NCI-H1105 treated with DMSO at 0.1 percent for 48 hours (cell line): ENCODE results near the gene HPS6.

ENCODE experiments used
- DNase-seq: peaks from one replicate; lab custom pipeline; 2025; lab: John Stamatoyannopoulos, UW

Gene HPS6

DNA sequence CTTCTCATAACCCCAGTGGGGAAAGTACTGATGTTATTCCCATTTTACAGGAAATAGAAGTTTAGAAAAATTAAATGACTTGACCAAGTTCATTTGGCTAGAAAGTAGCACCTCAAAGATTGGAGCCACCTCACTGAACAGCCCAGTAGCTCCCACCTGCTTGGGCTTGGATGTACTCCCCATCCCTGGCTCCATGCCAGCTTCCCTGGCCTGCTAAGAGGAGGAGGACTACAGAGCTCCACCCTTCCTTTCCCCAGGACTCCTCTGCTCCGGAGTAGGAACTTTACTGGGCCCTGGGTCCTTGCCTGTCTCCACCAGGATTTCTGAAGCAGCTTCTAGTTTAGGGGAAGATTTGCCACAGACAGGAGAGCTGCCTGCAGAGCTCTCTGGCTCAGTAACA is 3.1 kb downstream of the HPS6 start:
- DNase-seq = no peak

DNA sequence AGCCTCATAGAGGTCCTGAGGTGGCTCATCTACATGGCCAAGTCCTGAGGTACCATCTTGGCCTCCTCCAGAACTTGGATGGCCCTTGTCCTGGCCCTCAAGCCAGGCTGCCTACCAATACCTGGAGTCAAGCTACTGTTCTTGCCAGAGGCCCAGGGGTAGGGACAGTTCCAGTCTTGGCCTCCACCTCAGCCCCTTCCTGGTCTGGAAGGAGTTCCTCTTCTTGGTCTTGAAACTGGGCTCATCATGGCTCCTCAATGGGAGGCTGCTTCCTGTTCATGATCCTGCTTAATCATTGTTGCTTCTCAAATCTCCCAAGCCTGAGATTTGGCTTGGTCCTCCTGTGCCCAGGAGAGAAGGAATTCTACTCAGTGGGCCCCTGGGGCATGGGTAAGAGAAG is 3.9 kb downstream of the HPS6 start:
- no peak for DNase-seq

DNA sequence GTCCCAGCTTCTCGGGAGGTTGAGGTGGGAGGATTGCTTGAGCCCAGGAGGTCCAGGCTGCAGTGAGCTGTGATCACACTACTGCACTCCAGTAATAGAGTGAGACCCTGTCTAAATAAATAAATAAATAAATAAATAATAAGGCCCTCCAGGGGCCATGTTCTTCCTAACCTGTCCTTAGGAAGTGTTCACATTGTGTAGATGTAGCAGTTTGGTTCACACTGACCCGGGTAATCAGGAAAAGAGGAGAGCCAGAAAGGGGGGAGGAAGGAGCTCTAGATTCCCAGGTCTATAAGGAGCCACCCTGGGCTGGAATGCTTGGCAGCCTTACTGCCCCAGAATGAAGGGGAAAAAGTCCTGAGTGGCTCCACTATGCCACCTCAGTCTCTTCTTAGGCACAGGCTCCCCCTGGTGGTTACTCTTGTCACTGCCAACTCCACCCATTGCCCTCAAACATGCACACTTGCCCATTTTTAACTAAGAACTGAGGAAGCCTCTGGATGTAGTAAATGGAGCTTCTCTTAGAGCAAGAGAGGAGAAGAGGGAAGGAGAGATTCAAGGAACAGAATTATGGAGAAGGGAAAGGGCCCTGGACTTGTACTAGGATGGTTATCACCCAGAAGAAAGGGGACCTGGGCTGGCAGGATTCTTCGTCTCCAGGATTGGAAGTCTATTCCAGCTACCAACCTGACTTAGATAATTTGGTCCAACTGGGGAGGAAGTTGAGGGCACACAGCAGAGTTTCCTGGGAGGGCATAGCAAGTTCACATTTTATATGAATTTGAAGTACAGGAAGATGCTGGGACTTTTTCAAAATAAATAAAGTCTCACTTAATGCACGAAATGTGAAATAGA is 7.8 kb downstream of the HPS6 start:
- DNase-seq = peak; percentile 39

DNA sequence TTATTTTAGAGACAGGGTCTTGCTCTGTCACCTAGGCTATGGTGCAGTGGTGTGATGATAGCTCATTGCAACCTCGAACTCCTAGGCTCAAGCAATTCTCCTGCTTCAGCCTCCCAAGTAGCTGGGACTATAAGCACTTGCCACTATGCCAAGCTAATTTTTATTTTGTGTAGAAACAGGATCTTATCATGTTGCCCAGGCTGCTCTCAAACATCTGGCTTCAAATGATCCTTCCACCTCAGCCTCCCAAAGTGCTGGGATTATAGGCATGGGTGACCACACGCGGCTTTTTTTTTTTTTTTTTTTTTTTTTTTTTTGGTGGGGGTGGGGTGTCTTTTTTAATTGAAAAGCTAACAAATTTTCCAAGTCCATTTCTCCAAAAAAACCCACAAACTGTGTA is 18.4 kb downstream of the HPS6 start:
- DNase-seq = no peak

DNA sequence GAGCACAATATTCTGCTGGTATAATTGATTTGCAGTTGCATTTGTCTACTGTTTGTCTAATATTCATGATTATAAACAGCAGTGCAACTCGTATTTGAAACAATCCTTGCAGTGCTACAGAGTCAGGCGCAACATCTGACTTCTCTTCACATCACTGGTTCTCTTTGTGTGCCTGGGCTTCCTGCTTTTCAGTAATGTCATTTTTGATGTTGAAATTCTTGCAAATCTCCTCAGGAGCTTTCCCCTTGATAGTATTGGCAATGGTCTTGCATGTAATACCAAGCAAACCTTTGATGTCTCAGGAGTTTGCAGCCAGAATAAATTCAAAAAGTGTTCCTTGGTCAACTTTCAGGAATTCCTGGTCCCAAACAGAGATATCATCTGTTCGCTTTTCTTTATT is 20.2 kb downstream of the HPS6 start:
- DNase-seq = no peak

DNA sequence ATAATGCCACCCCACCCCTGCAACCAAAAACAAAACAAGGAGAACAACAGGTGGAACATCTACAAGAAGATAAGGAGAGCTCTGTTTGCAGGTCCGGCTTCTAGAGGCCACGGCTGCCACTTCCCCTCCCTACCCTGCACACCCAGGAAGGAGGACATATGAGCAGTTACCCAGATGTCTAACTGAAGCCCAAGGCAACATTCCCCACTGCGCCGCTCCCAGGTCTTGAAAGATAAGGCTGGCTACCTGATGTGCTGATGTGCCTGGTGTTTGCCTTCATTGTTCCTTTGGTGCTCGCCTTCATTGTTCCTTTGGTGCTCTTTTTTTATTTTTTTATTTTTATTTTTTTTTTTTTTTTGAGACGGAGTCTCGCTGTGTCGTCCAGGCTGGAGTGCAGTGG is 21.0 kb downstream of the HPS6 start:
- DNase-seq = no peak

DNA sequence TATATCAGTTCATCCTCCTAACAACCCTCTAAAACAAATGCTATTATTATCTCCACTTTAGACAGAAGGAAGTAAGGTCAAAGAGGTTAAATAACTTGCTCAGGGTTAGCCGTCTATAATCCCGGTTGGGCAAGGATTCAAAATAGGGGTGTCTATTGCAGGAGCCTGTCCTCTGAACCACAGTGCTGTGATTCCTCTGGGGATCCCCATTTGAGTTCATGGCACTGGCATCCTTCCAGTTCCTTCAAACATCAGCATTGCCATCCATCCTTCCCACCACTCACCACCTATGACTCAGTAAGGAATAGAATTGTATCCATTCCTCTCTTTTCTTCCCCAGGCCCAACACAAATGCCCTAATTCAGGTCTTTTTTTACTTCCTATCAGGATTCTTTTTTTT is 25.6 kb downstream of the HPS6 start:
- DNase-seq = no peak

DNA sequence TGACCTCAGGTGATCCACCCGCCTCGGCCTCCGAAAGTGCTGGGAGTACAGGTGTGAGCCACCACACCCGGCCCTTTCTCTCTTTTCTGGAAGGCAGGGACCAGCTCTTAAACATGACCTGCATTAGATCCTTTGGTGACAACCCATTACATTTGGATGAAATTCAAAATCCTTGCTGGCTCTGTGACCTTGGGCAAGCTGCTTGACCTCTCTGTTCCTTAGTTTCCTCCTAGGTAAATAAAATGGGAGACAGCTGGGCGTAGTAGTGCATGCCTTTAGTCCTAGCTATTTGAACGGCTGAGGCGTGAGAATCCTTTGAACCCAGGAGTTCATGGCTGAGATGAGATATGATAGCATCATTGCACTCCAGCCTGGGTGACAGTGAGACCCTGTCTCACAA is 31.3 kb downstream of the HPS6 start:
- no peak for DNase-seq

DNA sequence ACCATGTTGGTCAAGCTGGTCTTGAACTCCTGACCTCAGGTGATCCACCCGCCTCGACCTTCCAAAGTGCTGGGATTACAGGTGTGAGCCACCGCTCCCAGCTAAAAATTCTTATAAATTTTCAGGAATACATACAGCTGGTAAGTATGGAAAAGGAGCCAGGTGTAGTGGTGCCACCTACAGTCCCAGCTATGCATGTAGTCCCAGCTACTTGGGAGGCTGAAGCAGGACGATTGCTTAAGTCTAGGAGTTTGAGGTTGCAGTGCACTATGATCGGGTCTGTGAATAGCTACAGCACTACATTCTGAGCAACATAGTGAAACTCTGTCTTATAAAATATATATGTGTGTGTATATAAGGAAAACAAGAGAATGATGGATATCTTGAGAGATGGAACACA is 36.0 kb downstream of the HPS6 start:
- no peak for DNase-seq

DNA sequence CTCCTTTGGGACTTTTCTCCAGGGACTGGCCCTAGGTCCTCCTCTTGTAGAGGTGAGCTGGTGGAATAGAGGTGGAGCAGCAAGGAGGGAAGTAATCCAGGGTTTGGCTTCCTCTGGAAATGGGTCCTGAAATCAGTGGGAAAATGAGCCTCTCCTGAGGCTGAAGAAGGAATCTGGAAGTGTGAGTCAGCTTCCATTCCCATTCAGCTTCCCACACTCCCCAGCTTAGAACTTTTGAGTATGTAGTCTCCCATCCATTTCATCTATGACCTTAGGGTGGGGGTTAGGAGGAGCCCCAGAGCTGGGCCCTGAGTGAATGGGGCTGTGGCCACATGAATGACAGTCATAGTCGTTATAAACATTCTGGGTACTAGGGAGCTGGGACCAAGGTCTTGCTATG is 37.3 kb downstream of the HPS6 start:
- DNase-seq = no peak

DNA sequence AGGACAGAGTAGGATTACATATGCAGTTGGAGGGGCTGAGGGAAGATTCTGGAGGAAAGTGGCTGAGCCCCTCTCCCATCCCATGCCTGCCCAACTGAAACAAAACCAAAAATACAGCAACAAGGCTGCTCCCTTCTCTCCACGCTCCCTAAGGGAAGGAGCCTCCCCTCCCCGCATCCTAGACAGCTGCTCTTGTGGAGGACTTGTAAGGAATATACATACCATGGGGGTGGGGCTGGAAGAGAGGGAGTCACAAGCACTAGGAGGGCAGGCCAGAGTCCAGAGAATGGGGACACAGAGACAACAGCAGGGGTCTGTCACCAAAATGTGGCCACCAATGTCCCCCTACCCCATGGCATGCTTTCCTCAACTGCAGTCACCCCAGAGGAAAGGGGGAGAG is 41.8 kb downstream of the HPS6 start:
- no peak for DNase-seq

DNA sequence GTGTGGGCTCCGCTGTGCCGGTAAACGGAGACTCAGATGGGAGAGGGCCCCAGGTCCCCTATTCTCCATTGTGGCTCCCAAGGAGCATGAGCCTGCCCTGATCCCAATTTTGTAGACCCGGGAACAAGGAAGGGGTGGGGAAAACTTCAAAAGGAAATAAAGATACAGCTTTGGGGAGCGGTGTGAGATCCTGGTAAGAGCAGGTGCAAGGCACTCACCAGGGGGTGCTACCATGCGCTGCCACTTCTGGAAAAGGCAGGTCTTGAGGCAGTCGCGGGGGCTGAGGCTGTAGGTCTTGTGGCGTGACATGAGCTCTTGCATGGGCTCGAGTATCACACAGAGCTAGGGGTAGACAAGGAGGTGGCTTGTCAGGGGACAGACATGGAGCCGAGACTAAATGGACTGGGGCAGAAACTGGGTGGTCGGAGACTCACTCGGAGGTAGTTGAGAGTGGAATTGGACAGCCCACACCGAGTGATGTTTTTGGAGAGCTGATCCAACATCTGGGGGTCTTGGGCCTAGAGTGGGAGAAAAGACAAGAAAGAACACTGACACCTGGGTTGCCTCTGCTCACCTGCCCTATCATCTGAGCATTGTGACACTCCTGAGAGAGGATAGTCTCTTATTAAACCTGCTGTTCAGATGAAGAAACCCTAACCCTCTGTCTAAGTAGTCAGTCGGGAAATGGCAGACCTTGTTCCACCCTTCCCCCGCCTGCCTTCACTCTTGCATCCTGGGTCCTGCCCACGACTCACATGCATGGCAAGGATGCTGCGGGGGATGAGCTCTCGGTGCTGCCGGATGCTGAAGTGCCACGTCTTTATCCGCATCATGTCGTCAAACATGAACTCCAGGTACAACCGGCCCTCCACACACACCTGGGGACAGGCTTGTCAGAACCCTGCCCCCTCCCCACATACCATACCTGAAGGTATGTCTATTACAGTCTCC is 44.3 kb downstream of the HPS6 start:
- no peak for DNase-seq

DNA sequence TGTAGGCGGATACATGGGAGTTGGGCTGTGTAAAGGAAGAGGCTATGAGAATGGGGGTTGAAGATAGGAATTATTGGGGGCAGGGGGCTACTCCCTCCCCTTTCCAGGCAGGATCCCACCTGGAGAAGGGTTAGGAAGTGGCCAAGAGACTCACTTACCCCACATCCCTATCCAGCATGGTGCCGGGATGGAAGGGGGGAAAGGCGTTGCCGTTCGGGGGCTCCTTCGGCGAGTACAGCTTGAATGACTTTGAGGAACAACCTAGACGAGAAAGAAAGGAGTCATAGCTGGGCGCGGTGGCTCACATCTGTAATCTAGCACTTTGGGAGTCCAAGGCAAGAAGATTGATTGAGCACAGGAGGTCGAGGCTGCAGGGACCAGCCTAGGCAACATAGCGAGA is 46.1 kb downstream of the HPS6 start:
- no peak for DNase-seq

DNA sequence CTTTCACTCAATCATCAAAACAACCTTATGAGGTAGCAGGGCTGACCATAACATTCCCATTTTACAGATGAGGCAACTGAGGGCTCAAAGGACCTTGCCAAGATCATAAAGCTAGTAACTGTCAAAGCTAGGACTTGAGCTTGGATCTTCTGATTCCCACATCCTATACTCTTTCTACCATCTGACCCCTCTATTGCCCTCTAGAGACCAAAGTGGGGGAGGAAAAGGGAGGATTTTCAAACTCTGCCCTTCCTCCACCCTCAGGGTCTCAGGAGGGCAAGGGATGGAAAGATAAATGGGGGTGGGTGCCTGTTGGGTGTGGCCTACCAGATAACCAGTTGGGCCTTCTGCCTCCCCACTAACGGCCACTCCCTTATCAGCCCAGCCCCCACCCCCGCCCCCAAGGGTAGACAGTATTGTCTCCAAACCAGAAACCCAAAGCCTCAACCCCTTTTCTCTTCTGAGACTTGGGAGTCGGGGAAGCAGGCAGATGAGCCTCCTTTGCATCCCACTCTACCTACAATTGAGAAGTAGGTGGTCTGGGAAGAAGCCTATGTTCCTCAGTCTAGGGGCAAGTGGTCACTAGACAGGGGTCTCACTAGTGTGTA is 47.2 kb downstream of the HPS6 start:
- DNase-seq = no peak

DNA sequence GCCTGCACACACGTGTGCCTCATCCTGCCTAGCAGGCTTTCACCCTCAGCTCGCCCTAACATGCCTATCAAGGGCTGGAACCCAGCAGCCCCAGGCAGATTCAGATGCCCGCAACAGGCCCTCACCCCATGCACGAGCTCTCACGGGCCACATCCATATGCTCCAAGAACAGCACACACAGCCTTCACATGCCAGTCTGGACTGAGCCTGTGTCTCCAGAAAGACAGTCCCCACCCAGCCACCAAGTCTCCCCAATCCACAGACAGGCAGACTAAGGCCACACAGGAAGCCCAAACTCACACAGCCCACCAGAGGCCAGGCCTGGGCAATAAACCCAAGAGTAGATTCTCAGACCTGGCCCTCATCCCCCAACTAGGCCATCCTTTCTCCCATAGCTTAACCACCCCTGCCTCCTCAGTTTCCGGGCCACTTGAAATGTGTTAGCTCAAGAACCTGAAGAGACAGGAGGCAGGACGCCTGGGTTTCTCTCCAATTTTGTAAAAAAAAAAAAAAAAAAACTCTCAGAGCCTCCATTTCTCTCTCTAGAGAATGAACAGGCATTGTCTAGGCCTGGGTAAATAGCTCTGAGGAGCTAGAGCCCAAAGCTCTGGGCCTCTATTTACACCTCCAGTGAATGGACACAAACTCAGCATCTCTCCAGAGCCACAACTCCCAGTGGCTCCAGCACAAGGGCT is 48.3 kb downstream of the HPS6 start:
- no peak for DNase-seq

DNA sequence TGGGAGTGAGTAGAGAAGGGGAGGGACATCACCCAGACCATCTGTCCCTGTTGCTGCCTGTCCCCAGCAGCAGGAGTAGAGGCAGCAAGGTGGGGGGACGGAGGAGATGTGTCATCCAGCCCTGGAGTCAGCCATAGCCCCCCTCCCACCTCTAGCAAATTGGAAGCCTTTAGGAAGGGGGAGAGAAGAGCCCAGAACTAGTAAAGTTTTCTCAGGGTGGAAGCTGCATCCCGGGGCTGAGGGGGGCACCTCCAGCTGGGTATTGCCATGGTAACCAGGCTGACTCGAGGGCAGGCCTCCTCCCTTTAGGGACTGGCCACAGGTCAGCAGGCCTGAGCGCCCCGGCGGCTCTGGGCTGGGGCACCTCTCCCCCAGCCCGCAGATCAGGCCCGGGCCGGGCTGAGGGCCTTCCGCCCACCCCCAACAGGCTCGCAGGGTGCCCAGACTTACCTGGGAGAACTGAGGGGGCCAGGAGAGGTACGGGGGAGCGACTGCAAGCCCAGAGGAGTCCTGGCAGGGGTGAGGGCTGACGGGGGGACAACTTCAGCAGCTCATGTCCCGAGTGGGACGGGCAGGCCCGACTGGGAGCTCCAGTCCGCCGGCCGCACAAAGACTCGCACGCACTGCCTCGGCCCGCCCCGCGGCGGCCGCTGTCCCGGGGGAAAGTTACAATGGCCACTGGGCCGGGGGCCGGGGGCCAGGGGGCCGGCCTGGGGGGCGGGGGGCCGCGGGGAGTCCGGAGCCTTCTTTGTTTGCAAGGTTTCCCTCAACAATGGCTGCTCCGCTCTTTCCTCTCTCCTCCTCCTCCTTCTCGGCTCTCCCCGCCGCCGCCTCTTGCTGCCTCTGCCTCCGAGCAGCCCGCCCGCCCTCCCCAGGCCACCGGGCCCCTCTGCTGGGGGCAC is 49.1 kb downstream of the HPS6 start:
- DNase-seq = no peak

DNA sequence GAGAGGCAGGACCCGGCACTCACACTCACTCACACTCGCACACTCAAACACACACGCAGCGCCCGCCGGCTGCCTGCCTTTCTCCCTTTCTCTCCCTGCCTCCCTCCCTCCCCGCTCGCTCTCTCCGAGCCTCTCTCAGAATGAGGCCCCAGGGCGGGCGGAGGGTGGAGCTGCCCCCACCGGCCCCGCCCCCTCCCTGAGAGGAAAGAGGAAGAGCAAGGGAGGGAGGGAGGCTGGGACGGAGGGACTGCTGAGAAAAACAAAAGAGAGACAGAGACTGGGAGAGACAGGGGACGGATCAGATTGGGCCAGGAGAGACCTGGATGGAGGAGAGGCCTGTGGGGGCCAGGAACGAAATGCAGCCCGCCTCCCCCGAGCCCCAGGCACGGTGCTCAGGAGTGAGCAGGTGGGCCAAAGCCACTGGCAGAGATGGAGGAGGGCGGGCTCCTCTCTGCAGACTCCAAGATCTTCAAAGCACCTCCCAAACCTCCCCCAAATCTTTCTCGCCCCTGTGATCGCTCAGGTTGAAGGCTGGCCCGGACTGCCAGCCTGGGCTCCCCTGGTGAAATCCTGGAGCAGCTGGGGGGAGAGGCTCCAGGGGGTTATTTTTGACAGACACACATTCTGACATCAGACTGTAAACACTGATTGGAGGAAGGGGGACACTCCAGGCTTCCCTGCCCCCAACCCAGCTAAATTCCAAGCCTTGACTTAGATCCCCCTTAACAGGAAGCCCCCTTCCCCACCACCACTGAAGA is 49.9 kb downstream of the HPS6 start:
- peak; percentile 51 for DNase-seq

DNA sequence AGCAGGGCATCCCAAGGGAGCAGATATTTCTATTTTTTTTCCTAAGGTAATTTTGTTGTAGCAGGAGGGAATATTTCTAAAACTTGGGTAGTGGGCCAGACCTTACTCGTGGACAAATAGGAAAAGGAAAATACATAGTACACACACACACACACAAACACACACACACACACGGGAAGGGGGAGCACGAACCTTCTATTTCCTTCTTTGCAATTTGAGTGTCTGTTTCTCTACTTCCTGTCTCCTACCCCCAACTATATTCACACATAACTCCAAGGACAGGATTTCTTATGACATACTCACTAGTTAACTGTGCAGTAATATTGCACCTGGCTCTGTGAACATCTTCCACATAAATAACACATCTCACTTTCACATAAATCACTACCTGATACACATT is 50.6 kb downstream of the HPS6 start:
- no peak for DNase-seq

DNA sequence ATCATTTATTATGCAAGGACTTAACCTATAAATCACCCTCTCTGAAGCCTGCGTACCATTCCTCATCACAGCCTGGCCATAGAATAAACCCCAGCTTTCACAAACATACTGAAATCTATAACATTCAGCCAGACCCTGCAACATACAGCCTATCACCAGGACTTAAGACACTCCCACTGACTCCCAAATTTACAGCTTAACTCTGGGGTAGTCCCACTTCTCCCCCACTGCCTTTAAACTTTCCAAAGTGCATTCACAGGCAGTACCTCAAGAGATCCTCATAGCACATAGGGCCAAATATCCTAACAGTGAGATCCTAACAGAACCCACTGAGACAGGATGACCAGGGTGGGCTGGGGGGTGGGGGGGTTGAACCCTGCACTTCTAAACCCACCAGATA is 51.5 kb downstream of the HPS6 start:
- DNase-seq = no peak
